Mesothelial cell of epicardium (in vitro differentiated cells): ENCODE measurements around the gene PODXL2. TPM values are rescaled to one million over a fixed set of nuclear protein-coding genes. Genes with fewer than 3 reads are reported as not detected.

Experiments used
- DNase-seq, 2 experiments: peaks; one replicate each; pipeline ENCODE4 v3.0.0; 2021; ENCODE audit warnings: low spot score in 2 of 2; ENCODE audit not compliant: unreplicated experiment in 2 of 2
- H3K27ac Mint-ChIP-seq: 2 replicates; pipeline ENCODE4 v1.8.0; 2021; ENCODE audit warnings: mixed read lengths
- H3K27me3 Mint-ChIP-seq: 2 replicates; pipeline ENCODE4 v1.8.0; 2021; ENCODE audit warnings: low read depth, mixed read lengths
- H3K36me3 Mint-ChIP-seq: 2 replicates; pipeline ENCODE4 v1.8.0; 2021; ENCODE audit warnings: mixed read lengths
- H3K4me1 Mint-ChIP-seq: 2 replicates; pipeline ENCODE4 v1.8.0; 2021; ENCODE audit warnings: mixed read lengths
- H3K4me3 Mint-ChIP-seq: 2 replicates; pipeline ENCODE4 v1.8.0; 2021; ENCODE audit warnings: mild to moderate bottlenecking, moderate library complexity, mixed read lengths
- H3K9me3 Mint-ChIP-seq: 2 replicates; pipeline ENCODE4 v1.8.0; 2021; ENCODE audit warnings: mixed read lengths
- CTCF ChIP-seq: fragments of 200-600 bp; sonication (generic); IDR thresholded peaks from one replicate; pipeline ENCODE4 v1.5.0; 2021; ENCODE audit warnings: antibody characterized with exemption; ENCODE audit not compliant: unreplicated experiment
- total RNA-seq: library from RNA; stranded (reverse); gene quantifications from 3 replicates; pipeline ENCODE4 v1.2.1, GENCODE V29; 2021

Gene PODXL2
- total RNA-seq, 1 donor from 2014 or later: 25.5 TPM

DNA sequence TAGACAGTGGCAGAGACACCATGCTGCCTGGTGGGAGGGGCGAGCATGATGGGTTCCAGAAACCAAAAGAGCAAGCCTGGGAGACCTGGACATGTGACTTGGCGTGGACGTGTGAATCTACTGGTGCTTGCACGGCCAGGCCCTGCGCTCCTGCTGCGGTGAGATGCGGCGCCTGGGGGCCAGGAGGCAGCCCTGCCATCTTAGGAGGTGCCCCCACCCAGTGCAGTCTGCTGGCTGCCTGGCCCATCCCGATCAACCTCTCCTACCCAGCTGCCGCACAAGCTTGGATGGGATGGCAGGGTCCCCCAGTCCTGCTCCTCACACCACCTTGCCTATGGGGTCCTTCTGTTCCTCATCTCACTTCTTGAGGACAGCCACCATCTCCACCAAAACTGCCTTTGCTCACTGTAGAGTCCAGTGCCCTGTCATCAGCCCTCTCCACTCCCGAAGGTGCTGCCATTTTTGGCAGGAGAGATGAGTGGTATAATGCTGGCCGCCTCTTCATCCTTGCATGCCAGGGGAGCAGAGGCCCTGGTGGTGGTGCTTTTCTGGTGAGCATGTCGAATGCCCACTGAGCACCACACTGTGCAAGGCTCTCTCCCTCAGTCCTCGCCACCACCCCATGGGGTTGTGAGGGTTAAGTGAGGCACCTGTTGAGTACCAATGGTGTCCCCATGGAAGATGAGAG lies 40.7 kb downstream of the PODXL2 start:
- H3K36me3 Mint-ChIP-seq: peaks cover 11% of the 10 kb centered on the region
- peaks cover 9% of the 10 kb centered on the region for H3K4me1 Mint-ChIP-seq
- H3K9me3 Mint-ChIP-seq: no peaks in the 10 kb centered on the region
- no peak overlapping the region for H3K27ac Mint-ChIP-seq
- H3K4me3 Mint-ChIP-seq: no peak overlapping the region
- DNase-seq: no peak
- no peak for TF ChIP-seq CTCF
- no peaks in the 10 kb centered on the region for H3K27me3 Mint-ChIP-seq

GRCh38 chr3:127670229-127670559 lies 41.2 kb downstream of the PODXL2 start:
- no peaks in the 10 kb centered on the region for H3K27me3 Mint-ChIP-seq
- no peak overlapping the region for H3K27ac Mint-ChIP-seq
- H3K9me3 Mint-ChIP-seq: no peaks in the 10 kb centered on the region
- no peak for DNase-seq
- peaks cover 9% of the 10 kb centered on the region for H3K4me1 Mint-ChIP-seq
- H3K4me3 Mint-ChIP-seq: peak overlapping the region; percentile 63
- H3K36me3 Mint-ChIP-seq: peaks cover 10% of the 10 kb centered on the region
- no peak for TF ChIP-seq CTCF

GRCh38 chr3:127670761-127671522 lies 42.0 kb downstream of the PODXL2 start:
- Mint-ChIP-seq H3K9me3 (no peaks in the 10 kb centered on the region), H3K27ac (no peak overlapping the region)

GRCh38 chr3:127671523-127672428 lies 42.8 kb downstream of the PODXL2 start:
- peak overlapping the region; percentile 75 for H3K27ac Mint-ChIP-seq
- H3K27me3 Mint-ChIP-seq: no peaks in the 10 kb centered on the region
- peak overlapping the region; percentile 76 for H3K4me3 Mint-ChIP-seq
- peaks cover 9% of the 10 kb centered on the region for H3K4me1 Mint-ChIP-seq
- no peaks in the 10 kb centered on the region for H3K9me3 Mint-ChIP-seq
- TF ChIP-seq CTCF: no peak
- no peak for DNase-seq
- H3K36me3 Mint-ChIP-seq: no peaks in the 10 kb centered on the region

More at GRCh38 chr3:127670761-127671522, 42.0 kb downstream of the PODXL2 start:
- Mint-ChIP-seq H3K36me3 (peaks cover 2% of the 10 kb centered on the region), H3K4me3 (peak overlapping the region; percentile 76), H3K4me1 (peaks cover 9% of the 10 kb centered on the region), H3K27me3 (no peaks in the 10 kb centered on the region)
- no peak for TF ChIP-seq CTCF
- no peak for DNase-seq

DNA sequence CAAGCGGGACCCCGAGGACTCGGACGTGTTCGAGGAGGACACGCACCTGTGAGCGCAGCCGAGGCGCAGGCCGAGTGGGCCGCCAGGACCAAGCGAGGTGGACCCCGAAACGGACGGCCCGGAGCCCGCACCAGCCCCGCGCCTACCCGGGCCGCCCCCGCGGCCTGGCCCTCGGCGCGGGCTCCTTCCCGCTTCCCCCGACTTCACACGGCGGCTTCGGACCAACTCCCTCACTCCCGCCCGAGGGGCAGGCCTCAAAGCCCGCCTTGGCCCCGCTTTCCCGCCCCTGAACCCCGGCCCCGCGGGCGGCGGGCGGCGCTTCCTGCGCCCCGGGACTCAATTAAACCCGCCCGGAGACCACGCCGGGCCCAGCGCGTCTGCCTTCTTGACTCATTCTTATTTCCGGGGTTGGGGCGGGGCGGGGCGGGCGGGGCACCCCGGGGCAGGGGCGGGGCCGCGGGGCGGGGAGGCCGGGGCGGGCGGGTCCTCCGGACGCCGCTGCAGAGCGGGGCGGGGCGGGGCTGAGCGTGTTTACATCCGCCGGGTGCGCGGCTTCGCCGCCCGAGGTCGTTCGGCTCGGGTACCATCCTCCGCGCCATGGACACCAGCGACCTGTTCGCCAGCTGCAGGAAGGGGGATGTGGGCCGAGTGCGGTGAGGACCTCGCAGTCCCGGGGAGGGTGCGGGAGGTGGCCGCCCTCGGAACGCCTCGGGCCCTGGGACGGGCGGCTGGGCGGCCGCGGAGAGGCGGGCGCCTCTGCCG lies 43.6 kb downstream of the PODXL2 start, which contains the start of gene ABTB1:
Gene ABTB1 (plus strand): TSS at position 524 of the 762 bp plus-strand sequence. CDS start 74 bp downstream, at position 598.
- H3K9me3 Mint-ChIP-seq: no peaks in the 10 kb centered on the region
- H3K27ac Mint-ChIP-seq: peak within 1 kb of the TSS; percentile 75
- DNase-seq: peak; percentile 62 to 80
- H3K4me3 Mint-ChIP-seq: peak within 1 kb of the TSS; percentile 76
- H3K27me3 Mint-ChIP-seq: no peaks in the 10 kb centered on the region
- H3K36me3 Mint-ChIP-seq: peaks cover under 1% of the 10 kb centered on the region
- no peak for TF ChIP-seq CTCF
- H3K4me1 Mint-ChIP-seq: peaks cover 9% of the 10 kb centered on the region
